NCI-H460 (cell line): ENCODE data around the gene ARHGAP10. TPM values are rescaled to one million over a fixed set of nuclear protein-coding genes. Genes with fewer than 3 reads are reported as not detected.
"Not testable (repeated sequence)": the region's sequence is repeated elsewhere in the genome, so short reads cannot be mapped to it uniquely, and the experiment has no call there.

Source experiments
- DNase-seq: peaks from one replicate; pipeline ENCODE4 v3.0.0-alpha.2; 2016; ENCODE audit warnings: low read depth; ENCODE audit errors: extremely low read depth
- total RNA-seq: library from RNA; depleted of rRNA; stranded (reverse); fragments of >200 nt; shearing (Covaris generic); gene quantifications from 2 replicates; pipeline ENCODE4 v1.2.3, GENCODE V29; 2014

The ARHGAP10 gene
- total RNA-seq, 1 experiment from 2014 or later, result 5.1 TPM

- no peak for DNase-seq
Observed at GRCh38 chr4:147891476-147892115, 159.7 kb downstream of the ARHGAP10 start.

GRCh38 chr4:147899512-147899911 lies 167.6 kb downstream of the ARHGAP10 start:
- no peak for DNase-seq

GRCh38 chr4:147901388-147901787 lies 169.5 kb downstream of the ARHGAP10 start:
- DNase-seq, result no peak

- no peak for DNase-seq
Observed at GRCh38 chr4:147901916-147902315, 170.0 kb downstream of the ARHGAP10 start.

- DNase-seq, result no peak
Observed at GRCh38 chr4:147909225-147909624, 177.3 kb downstream of the ARHGAP10 start.

- no peak for DNase-seq
Observed at GRCh38 chr4:147910315-147910714, 178.4 kb downstream of the ARHGAP10 start.

- DNase-seq, result not testable (repeated sequence)
Observed at GRCh38 chr4:147912106-147912505, 180.2 kb downstream of the ARHGAP10 start.

GRCh38 chr4:147913137-147913536 lies 181.2 kb downstream of the ARHGAP10 start:
- DNase-seq, result no peak

GRCh38 chr4:147916351-147916750 lies 184.5 kb downstream of the ARHGAP10 start:
- no peak for DNase-seq

- DNase-seq, result no peak
Observed at GRCh38 chr4:147923381-147923780, 191.5 kb downstream of the ARHGAP10 start.

GRCh38 chr4:147923854-147924253 lies 192.0 kb downstream of the ARHGAP10 start:
- DNase-seq, result no peak

GRCh38 chr4:147924604-147925412 lies 192.9 kb downstream of the ARHGAP10 start:
- peak; percentile 25 for DNase-seq

- no peak for DNase-seq
Observed at GRCh38 chr4:147927377-147928137, 195.7 kb downstream of the ARHGAP10 start.

- DNase-seq, result no peak
Observed at GRCh38 chr4:147928400-147928799, 196.5 kb downstream of the ARHGAP10 start.

- no peak for DNase-seq
Observed at GRCh38 chr4:147929746-147930145, 197.9 kb downstream of the ARHGAP10 start.

- no peak for DNase-seq
Observed at GRCh38 chr4:147933316-147933715, 201.4 kb downstream of the ARHGAP10 start.

GRCh38 chr4:147933779-147934178 lies 201.9 kb downstream of the ARHGAP10 start:
- no peak for DNase-seq

GRCh38 chr4:147938496-147938895 lies 206.6 kb downstream of the ARHGAP10 start:
- no peak for DNase-seq

GRCh38 chr4:147940171-147940570 lies 208.3 kb downstream of the ARHGAP10 start:
- no peak for DNase-seq

- no peak for DNase-seq
Observed at GRCh38 chr4:147941373-147941772, 209.5 kb downstream of the ARHGAP10 start.

GRCh38 chr4:147942729-147943128 lies 210.8 kb downstream of the ARHGAP10 start:
- DNase-seq, result no peak
